Naive thymus-derived CD4-positive, alpha-beta T cell (primary cell): ENCODE measurements around the gene CSNK2A2. TPM values are rescaled to one million over a fixed set of nuclear protein-coding genes. Genes with fewer than 3 reads are reported as not detected.

Source experiments
- ATAC-seq: fragments of 150-1000 bp; cut with Tn5 transposase; 2 replicates; pipeline ENCODE4 v1.10.0; 2021; ENCODE audit warnings: mild to moderate bottlenecking, moderate library complexity
- CTCF ChIA-PET: fragments of 350-600 bp; sonication (Branson Sonifier 250); formaldehyde crosslinking; loops from one replicate; lab custom pipeline; 2021; ENCODE audit warnings: antibody characterized with exemption; lab: Charles Lee
- POLR2A ChIA-PET: fragments of 350-600 bp; sonication (Branson Sonifier 250); formaldehyde crosslinking; loops from one replicate; lab custom pipeline; 2021; ENCODE audit warnings: antibody characterized with exemption, inconsistent platforms; lab: Charles Lee
- DNase-seq, 9 donors: peaks; one replicate each; pipeline versions ENCODE4 v3.0.0 to v3.0.0-alpha.2; 2020 to 2022; ENCODE audit warnings: mixed read lengths in 1 of 9
- H3K27ac ChIP-seq: one replicate; pipeline ENCODE4 v1.7.0; 2013; ENCODE audit warnings: mild to moderate bottlenecking, low read depth, low read length, moderate library complexity
- H3K27me3 ChIP-seq, 2 donors: one replicate each; pipeline ENCODE4 v1.7.0; 2013; ENCODE audit warnings: low read length in 2 of 2, mild to moderate bottlenecking in 2 of 2, moderate library complexity in 2 of 2; ENCODE audit not compliant: control insufficient read depth in 2 of 2, insufficient read depth in 2 of 2
- H3K36me3 ChIP-seq, 3 experiments: 1 replicate in 2 of 3; 2 replicates in 1 of 3; pipeline ENCODE4 v1.7.0; 2013; ENCODE audit warnings: low read length in 3 of 3, mild to moderate bottlenecking in 3 of 3, moderate library complexity in 1 of 3; ENCODE audit not compliant: insufficient read depth in 3 of 3, control insufficient read depth in 2 of 3
- H3K4me1 ChIP-seq, 2 donors: one replicate each; pipeline ENCODE4 v1.7.0; 2013; ENCODE audit warnings: low read length in 2 of 2, mild to moderate bottlenecking in 2 of 2, moderate library complexity in 1 of 2; ENCODE audit not compliant: control insufficient read depth in 2 of 2, insufficient read depth in 2 of 2
- H3K4me3 ChIP-seq: 2 replicates; pipeline ENCODE4 v1.7.0; 2013; ENCODE audit warnings: mild to moderate bottlenecking, low read length
- H3K9me3 ChIP-seq, 3 experiments: 1 replicate in 2 of 3; 2 replicates in 1 of 3; pipeline ENCODE4 v1.7.0; 2013; ENCODE audit warnings: low read length in 3 of 3; ENCODE audit not compliant: control insufficient read depth in 2 of 3
- H3K27ac Mint-ChIP-seq, 9 donors: one replicate each; pipeline ENCODE4 v1.8.0; 2020 to 2022; ENCODE audit warnings: mixed read lengths in 9 of 9, mild to moderate bottlenecking in 8 of 9, moderate library complexity in 5 of 9, inconsistent platforms in 2 of 9
- H3K27me3 Mint-ChIP-seq, 5 donors: one replicate each; pipeline ENCODE4 v1.8.0; 2021 to 2022; ENCODE audit warnings: mixed read lengths in 5 of 5, mild to moderate bottlenecking in 1 of 5
- H3K36me3 Mint-ChIP-seq, 5 donors: one replicate each; pipeline ENCODE4 v1.8.0; 2020 to 2022; ENCODE audit warnings: mixed read lengths in 5 of 5, mild to moderate bottlenecking in 3 of 5, inconsistent platforms in 1 of 5
- H3K4me1 Mint-ChIP-seq, 7 donors: one replicate each; pipeline ENCODE4 v1.8.0; 2020 to 2022; ENCODE audit warnings: mixed read lengths in 7 of 7, mild to moderate bottlenecking in 3 of 7, inconsistent platforms in 1 of 7
- H3K4me3 Mint-ChIP-seq, 10 donors: one replicate each; pipeline ENCODE4 v1.8.0; 2020 to 2022; ENCODE audit warnings: mild to moderate bottlenecking in 10 of 10, mixed read lengths in 10 of 10, moderate library complexity in 6 of 10, inconsistent platforms in 2 of 10
- H3K9me3 Mint-ChIP-seq, 11 donors: one replicate each; pipeline ENCODE4 v1.8.0; 2020 to 2022; ENCODE audit warnings: mixed read lengths in 11 of 11, mild to moderate bottlenecking in 4 of 11, inconsistent platforms in 1 of 11, moderate library complexity in 1 of 11
- intact Hi-C, 2 donors: fragments of 100-400 bp; cut with micrococcal nuclease; formaldehyde crosslinking; loops; one replicate each; pipeline ENCODE4 v1.15.1; 2023
- polyA plus RNA-seq, 2 donors: library from polyadenylated mRNA; unstranded; fragments of 300-500 nt; fragmentation: Illumina TruSeq; gene quantifications; one replicate each; pipeline ENCODE4 v1.2.3, GENCODE V29; 2021
- total RNA-seq, 6 experiments: library from RNA in 5 of 6; stranded (reverse) in 5 of 6; gene quantifications; 1 replicate in 5 of 6; 2 replicates in 1 of 6; pipeline ENCODE4 v1.2.3 and lab custom pipeline; 2021 to 2026

CSNK2A2 gene
- total and polyA plus RNA-seq, 7 experiments from 2014 or later = 11.0 to 70.0 (median 52.6) TPM

DNA sequence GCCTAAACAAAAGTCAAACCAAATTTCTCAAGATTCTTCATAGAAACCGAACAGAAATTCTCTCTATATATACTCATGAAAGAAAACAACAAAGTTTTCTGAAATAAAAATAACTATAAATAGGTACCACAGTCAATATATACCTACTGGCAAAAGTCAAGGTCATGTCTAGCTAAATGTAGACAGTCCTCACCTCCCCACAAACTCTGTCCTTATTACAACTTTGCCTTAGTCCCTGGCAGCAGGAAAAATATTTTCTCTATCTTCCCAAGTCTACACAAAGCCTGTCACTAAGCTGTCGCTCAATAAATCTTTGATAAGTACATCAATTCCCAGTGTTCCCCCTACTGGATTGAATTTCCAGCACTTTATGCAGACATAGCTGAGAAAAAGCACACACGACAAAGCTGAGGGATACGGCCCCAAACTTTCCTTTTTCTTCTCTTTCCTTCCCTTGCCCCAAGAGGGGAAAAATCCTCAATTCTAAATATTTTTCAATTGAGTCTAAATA, 71.4 kb downstream of the CSNK2A2 start:
- H3K27me3 Mint-ChIP-seq = no peaks in the 10 kb centered on the region
- ChIA-PET POLR2A (interaction anchor here (0.6 kb wide), 1 partner anchor 12 kb away, joined by 3 read pairs; no protein-coding TSS in a partner anchor), CTCF (interaction anchor here (1.0 to 1.3 kb wide), 4 partner anchors 15 to 122 kb away, joined by 3 to 4 read pairs (median 3); no protein-coding TSS in a partner anchor)
- peaks cover 0 to 6% (median 0%) of the 10 kb centered on the region in 5 donors for H3K36me3 Mint-ChIP-seq
- Histone ChIP-seq H3K36me3 (peaks cover 0 to 3% (median 0%) of the 10 kb centered on the region in 3 experiments), H3K27me3 (no peaks in the 10 kb centered on the region), H3K4me1 (peaks cover 27 to 29% of the 10 kb centered on the region in 2 donors), H3K4me3 (no peak overlapping the region), H3K9me3 (no peaks in the 10 kb centered on the region), H3K27ac (peak overlapping the region; percentile 65)
- H3K4me3 Mint-ChIP-seq = peak overlapping the region in 9 of 10 donors; percentile 89 to 95 (median 91)
- DNase-seq (no peak), ATAC-seq (no peak)
- intact Hi-C loops = loop anchor here (2.0 to 10.0 kb wide), 6 partner anchors 111 to 824 kb away; partner anchors contain the start of genes NDRG4 (in 1 of the 2) and SETD6 (in 1 of the 2)
- H3K4me1 Mint-ChIP-seq = peaks cover 45 to 68% (median 65%) of the 10 kb centered on the region in 7 donors
- H3K9me3 Mint-ChIP-seq = peaks cover 0 to 4% (median 0%) of the 10 kb centered on the region in 11 donors
- H3K27ac Mint-ChIP-seq = peak overlapping the region; percentile 80 to 98 (median 94)

DNA sequence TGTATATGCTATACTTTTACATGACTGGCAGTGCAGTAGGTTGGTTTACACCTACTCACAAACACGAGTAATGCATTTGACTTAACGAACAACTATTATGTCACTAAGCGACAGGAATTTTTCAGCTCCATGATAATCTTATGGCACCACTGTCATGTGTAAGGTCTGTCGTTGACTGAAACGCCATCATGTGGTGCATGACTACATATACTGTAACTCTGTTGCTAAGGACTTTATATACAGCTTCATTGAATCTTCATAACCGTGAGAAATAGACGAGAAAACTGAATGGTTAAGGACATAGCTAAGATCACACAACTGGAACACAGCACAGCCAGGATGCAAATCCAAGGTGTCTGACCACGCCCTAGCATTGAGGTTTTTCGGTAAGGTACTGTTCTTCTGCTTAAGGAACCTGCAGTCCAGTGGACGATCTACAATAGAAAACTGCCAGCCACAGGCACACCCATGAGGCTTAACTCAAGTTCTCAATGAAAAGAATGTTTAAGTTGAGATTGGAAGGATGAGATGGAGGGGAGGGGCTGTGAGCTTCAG, 72.0 kb downstream of the CSNK2A2 start:
- DNase-seq = no peak

DNA sequence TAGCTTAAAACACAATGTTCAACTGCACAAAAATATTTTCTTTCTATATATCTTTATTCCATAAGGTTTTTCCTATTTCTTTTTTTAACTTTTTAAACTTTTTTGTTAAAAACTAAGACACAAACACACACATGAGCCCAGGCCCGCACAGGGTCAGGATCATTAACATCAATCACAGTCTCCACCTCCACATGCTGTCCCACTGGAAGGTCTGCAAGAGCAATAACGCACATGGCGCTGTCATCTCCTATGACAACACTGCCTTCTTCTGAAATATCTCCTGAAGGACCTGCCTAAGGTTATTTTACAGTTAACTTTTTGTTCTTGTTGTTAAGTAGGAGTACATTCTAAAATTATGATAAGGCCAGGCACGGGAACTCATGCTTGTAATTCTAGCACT, 72.9 kb downstream of the CSNK2A2 start:
- Histone ChIP-seq H3K9me3 (no peaks in the 10 kb centered on the region), H3K27me3 (no peaks in the 10 kb centered on the region), H3K4me1 (peaks cover 27 to 29% of the 10 kb centered on the region in 2 donors), H3K36me3 (peaks cover 0 to 3% (median 0%) of the 10 kb centered on the region in 3 experiments), H3K27ac (no peak overlapping the region), H3K4me3 (no peak overlapping the region)
- Mint-ChIP-seq H3K9me3 (peaks cover 0 to 5% (median 0%) of the 10 kb centered on the region in 11 donors), H3K4me1 (peaks cover 52 to 82% (median 80%) of the 10 kb centered on the region in 7 donors), H3K36me3 (peaks cover 0 to 5% (median 0%) of the 10 kb centered on the region in 5 donors), H3K27ac (peak overlapping the region in 3 of 9 donors; percentile 29 to 49 (median 48)), H3K27me3 (no peaks in the 10 kb centered on the region), H3K4me3 (peak overlapping the region in 2 of 10 donors; percentile 9 to 43)
- POLR2A ChIA-PET = no interaction called here
- DNase-seq (no peak), ATAC-seq (no peak)
- intact Hi-C loops = loop anchor here (5.0 to 10.0 kb wide), 5 partner anchors 112 to 823 kb away; partner anchors contain the start of genes NDRG4 (in 1 of the 2) and SETD6 (in 1 of the 2)
- CTCF ChIA-PET = no interaction called here

More for the DNA sequence above, 72.0 kb downstream of the CSNK2A2 start:
- H3K9me3 Mint-ChIP-seq = peaks cover 0 to 4% (median 0%) of the 10 kb centered on the region in 11 donors
- ATAC-seq = no peak
- Histone ChIP-seq H3K27me3 (no peaks in the 10 kb centered on the region), H3K36me3 (peaks cover 0 to 3% (median 0%) of the 10 kb centered on the region in 3 experiments), H3K9me3 (no peaks in the 10 kb centered on the region), H3K27ac (peak overlapping the region; percentile 26), H3K4me1 (peaks cover 27 to 29% of the 10 kb centered on the region in 2 donors), H3K4me3 (no peak overlapping the region)
- CTCF ChIA-PET = interaction anchor here (0.9 to 1.3 kb wide), 3 partner anchors 100 to 219 kb away, joined by 3 read pairs; no protein-coding TSS in a partner anchor
- peaks cover 48 to 74% (median 71%) of the 10 kb centered on the region in 7 donors for H3K4me1 Mint-ChIP-seq
- peaks cover 0 to 5% (median 0%) of the 10 kb centered on the region in 5 donors for H3K36me3 Mint-ChIP-seq
- intact Hi-C loops = loop anchor here (2.0 to 10.0 kb wide), 6 partner anchors 111 to 824 kb away; partner anchors contain the start of genes NDRG4 (in 1 of the 2) and SETD6 (in 1 of the 2)
- peak overlapping the region; percentile 8 to 95 (median 78) for H3K4me3 Mint-ChIP-seq
- POLR2A ChIA-PET = interaction anchor here (0.6 kb wide), 1 partner anchor 11 kb away, joined by 3 read pairs; no protein-coding TSS in a partner anchor
- H3K27ac Mint-ChIP-seq = peak overlapping the region in 8 of 9 donors; percentile 29 to 98 (median 94)
- H3K27me3 Mint-ChIP-seq = no peaks in the 10 kb centered on the region

DNA sequence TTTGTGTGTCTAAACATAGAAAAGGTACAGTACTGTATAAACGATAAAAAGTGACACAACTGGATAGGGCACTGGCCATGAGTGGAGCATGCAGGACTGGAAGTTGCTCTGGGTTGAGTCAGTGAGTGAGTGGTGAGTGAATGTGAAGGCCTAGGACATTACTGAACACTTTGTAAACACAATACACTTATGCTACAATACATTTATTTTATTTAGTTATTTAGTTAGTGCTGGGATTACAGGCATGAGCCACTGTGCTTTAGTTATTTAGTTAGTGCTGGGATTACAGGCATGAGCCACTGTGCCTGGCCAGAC, 73.3 kb downstream of the CSNK2A2 start:
- peaks cover 55 to 85% (median 80%) of the 10 kb centered on the region in 7 donors for H3K4me1 Mint-ChIP-seq
- H3K4me3 Mint-ChIP-seq = peak overlapping the region in 1 of 10 donors; percentile 8
- Histone ChIP-seq H3K36me3 (peaks cover 0 to 3% (median 0%) of the 10 kb centered on the region in 3 experiments), H3K27ac (no peak overlapping the region), H3K4me1 (peaks cover 27 to 29% of the 10 kb centered on the region in 2 donors), H3K4me3 (no peak overlapping the region), H3K27me3 (no peaks in the 10 kb centered on the region), H3K9me3 (no peaks in the 10 kb centered on the region)
- ATAC-seq (no peak), DNase-seq (no peak)
- ChIA-PET CTCF (no interaction called here), POLR2A (no interaction called here)
- H3K9me3 Mint-ChIP-seq = peaks cover 0 to 5% (median 0%) of the 10 kb centered on the region in 11 donors
- H3K27me3 Mint-ChIP-seq = no peaks in the 10 kb centered on the region
- intact Hi-C loops = loop anchor here in 1 of 2 donors (10.0 kb wide), 1 partner anchor 390 kb away; the partner anchor contains the start of gene SETD6
- peak overlapping the region in 6 of 9 donors; percentile 38 to 74 (median 60) for H3K27ac Mint-ChIP-seq
- H3K36me3 Mint-ChIP-seq = peaks cover 0 to 2% (median 0%) of the 10 kb centered on the region in 5 donors

DNA sequence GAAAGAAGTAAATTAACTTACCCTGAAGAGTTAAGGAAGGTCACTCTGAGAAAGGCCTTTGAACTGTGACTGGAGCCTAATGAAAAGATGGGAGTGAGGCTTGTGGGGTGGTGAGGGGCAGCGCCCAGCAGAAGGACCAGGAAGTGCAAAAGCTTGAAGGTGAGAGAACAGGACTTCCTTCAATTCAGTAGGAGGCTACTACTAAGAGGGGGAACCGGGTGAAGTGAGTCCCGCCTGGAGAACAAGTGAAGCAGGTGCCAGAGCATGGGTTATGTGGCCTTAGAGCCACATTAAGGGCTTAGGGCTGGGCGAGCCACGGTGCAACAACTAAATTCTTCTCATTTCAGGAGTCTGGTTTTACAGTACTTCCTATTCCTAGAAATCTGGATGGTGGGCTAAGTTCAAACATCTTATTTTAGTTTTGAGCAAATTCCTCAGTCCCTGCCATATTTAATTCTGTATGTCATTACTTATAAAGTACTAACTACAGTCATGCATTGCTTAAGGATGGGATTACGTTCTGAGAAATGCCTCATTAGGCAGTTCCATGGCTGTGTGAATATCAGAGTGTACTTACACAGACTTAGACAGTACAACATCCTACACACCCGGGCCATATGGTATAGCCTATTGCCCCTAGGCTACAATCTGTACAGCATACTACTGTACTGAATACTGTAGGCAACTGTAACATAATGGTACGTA, 73.9 kb downstream of the CSNK2A2 start:
- intact Hi-C loops = loop anchor here in 1 of 2 donors (10.0 kb wide), 1 partner anchor 391 kb away; the partner anchor contains the start of gene SETD6
- H3K4me1 ChIP-seq = peaks cover 27 to 29% of the 10 kb centered on the region in 2 donors
- DNase-seq (no peak), ATAC-seq (no peak)
- Mint-ChIP-seq H3K36me3 (no peaks in the 10 kb centered on the region), H3K4me3 (peak overlapping the region in 3 of 10 donors; percentile 12 to 26 (median 13)), H3K9me3 (peaks cover 0 to 5% (median 0%) of the 10 kb centered on the region in 11 donors), H3K27ac (peak overlapping the region in 8 of 9 donors; percentile 38 to 74 (median 56)), H3K27me3 (no peaks in the 10 kb centered on the region), H3K4me1 (peaks cover 52 to 80% (median 75%) of the 10 kb centered on the region in 7 donors)
- no peak overlapping the region for H3K4me3 ChIP-seq
- H3K27ac ChIP-seq = peak overlapping the region; percentile 19
- H3K36me3 ChIP-seq = peaks cover 0 to 2% (median 0%) of the 10 kb centered on the region in 3 experiments
- ChIA-PET CTCF (interaction anchor here (0.6 kb wide), 1 partner anchor 1768 kb away, joined by 3 read pairs; no protein-coding TSS in a partner anchor), POLR2A (no interaction called here)
- no peaks in the 10 kb centered on the region for H3K9me3 ChIP-seq
- H3K27me3 ChIP-seq = no peaks in the 10 kb centered on the region
